PC-9 (cell line): Measurements from ENCODE around the gene NSD2. TPM values are rescaled to one million over a fixed set of nuclear protein-coding genes. Genes with fewer than 3 reads are reported as not detected.

Experiments
- BruUV-seq: library from RNA; stranded (reverse); fragments of 400-500 nt; replicated peaks from 2 replicates; lab custom pipeline; 2021; lab: Mats Ljungman, UMichigan
- CTCF ChIA-PET: fragments of 300-600 bp; sonication (Branson Sonifier 250); formaldehyde crosslinking; loops from one replicate; lab custom pipeline; 2022; ENCODE audit warnings: antibody characterized with exemption; lab: Charles Lee
- POLR2A ChIA-PET: fragments of 300-600 bp; sonication (Branson Sonifier 250); formaldehyde crosslinking; loops from one replicate; lab custom pipeline; 2022; ENCODE audit warnings: antibody characterized with exemption; ENCODE audit not compliant: unreplicated experiment; lab: Charles Lee
- DNase-seq, 2 experiments: peaks; one replicate each; pipeline versions ENCODE4 v3.0.0 to v3.0.0-alpha.2; 2015 to 2022; ENCODE audit warnings: mixed read lengths in 1 of 2
- H2AFZ ChIP-seq: fragments of 200-600 bp; sonication (generic); 2 replicates; pipeline ENCODE4 v1.8.1; 2017; ENCODE audit warnings: antibody characterized with exemption
- H3F3A ChIP-seq: fragments of 200-600 bp; sonication (generic); 2 replicates; pipeline ENCODE4 v1.8.1; 2017; ENCODE audit warnings: antibody characterized with exemption, mild to moderate bottlenecking, low read depth; ENCODE audit not compliant: insufficient read depth
- H3K27ac ChIP-seq: fragments of 200-600 bp; sonication (generic); 2 replicates; pipeline ENCODE4 v1.6.1; 2016; ENCODE audit warnings: mixed run types
- H3K27me3 ChIP-seq: fragments of 200-600 bp; sonication (generic); 2 replicates; pipeline ENCODE4 v1.6.1; 2016; ENCODE audit warnings: low read depth, mixed run types; ENCODE audit not compliant: insufficient read depth
- H3K36me3 ChIP-seq: fragments of 200-600 bp; sonication (generic); 2 replicates; pipeline ENCODE4 v1.6.1; 2016; ENCODE audit warnings: low read depth, mixed run types
- H3K4me1 ChIP-seq: fragments of 200-600 bp; sonication (generic); replicated peaks from 2 replicates; pipeline ENCODE4 v1.6.1; 2016; ENCODE audit warnings: mixed run types; ENCODE audit not compliant: insufficient read depth
- H3K4me2 ChIP-seq: fragments of 200-600 bp; sonication (generic); 2 replicates; pipeline ENCODE4 v1.6.1; 2017; ENCODE audit warnings: mixed run types
- H3K4me3 ChIP-seq: fragments of 200-600 bp; sonication (generic); 2 replicates; pipeline ENCODE4 v1.6.1; 2016; ENCODE audit warnings: mixed run types
- H3K79me2 ChIP-seq: fragments of 200-600 bp; sonication (generic); 2 replicates; pipeline ENCODE4 v1.6.1; 2017; ENCODE audit warnings: low read depth, mixed run types
- H3K9me2 ChIP-seq: fragments of 200-600 bp; sonication (generic); 2 replicates; pipeline ENCODE4 v1.8.1; 2017; ENCODE audit warnings: mild to moderate bottlenecking; ENCODE audit not compliant: insufficient read depth
- H3K9me3 ChIP-seq: fragments of 200-600 bp; sonication (generic); 2 replicates; pipeline ENCODE4 v1.8.1; 2016; ENCODE audit warnings: low read depth; ENCODE audit not compliant: insufficient read depth
- H4K20me1 ChIP-seq: fragments of 200-600 bp; sonication (generic); 2 replicates; pipeline ENCODE4 v1.8.1; 2017; ENCODE audit not compliant: insufficient read depth
- EZH2 ChIP-seq: fragments of 200-600 bp; sonication (generic); IDR thresholded peaks from 2 replicates; pipeline ENCODE4 v1.8.0; 2017; ENCODE audit warnings: antibody characterized with exemption, low read depth
- intact Hi-C: fragments of 100-400 bp; cut with micrococcal nuclease; formaldehyde crosslinking; loops from one replicate; pipeline ENCODE4 v1.10.0; 2022; ENCODE audit not compliant: unreplicated experiment
- total RNA-seq: library from RNA; stranded (reverse); gene quantifications from 2 replicates; pipeline ENCODE4 v1.2.3, GENCODE V29; 2021
- TF ChIP-seq, protein P1 (sequence below): fragments of 200-600 bp; sonication (generic); conservative IDR thresholded peaks from 2 replicates; pipeline ENCODE4 v1.6.1; 2017; ENCODE audit warnings: mixed run types, antibody characterized with exemption, mild to moderate bottlenecking, moderate library complexity

NSD2 gene
- total RNA-seq, 1 experiment from 2014 or later: 176 TPM

DNA sequence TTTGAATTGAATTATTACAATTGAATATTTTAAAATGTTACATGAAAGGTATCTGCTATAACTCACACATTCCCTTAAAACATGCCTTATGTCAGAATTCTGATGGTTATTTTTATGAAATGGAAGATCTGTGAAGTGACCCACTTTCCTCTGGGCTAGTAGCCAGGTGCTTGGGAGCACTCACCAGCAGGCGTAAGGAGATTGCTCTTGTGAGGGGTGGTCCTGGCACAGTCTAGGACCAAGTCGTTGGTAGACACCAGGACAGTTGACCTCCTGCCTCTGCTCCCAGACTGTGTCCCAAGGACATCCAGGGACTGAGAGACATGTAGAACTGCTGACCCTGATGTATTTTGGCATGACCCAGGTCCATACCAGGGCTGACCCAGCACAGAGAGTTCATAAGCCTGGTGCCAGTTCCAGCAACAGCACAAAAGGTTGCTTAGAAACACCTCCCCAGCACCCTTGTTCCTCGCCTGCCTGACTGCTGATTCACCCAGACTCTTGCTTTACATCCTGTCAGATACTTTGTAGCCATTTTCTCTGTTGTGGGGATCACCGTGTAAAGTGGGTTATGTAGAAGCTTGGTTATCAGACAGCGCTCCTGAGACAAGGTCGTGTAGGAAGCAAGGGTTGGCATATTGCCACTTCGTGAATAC is 89.1 kb downstream of the NSD2 start:
- Histone ChIP-seq H3K9me2 (no peaks in the 10 kb centered on the region), H3F3A (peaks cover 8% of the 10 kb centered on the region; the same call in 1 of the 2 replicates), H3K36me3 (peaks cover 12% of the 10 kb centered on the region), H2AFZ (no peak overlapping the region), H3K4me1 (no peaks in the 10 kb centered on the region), H3K9me3 (no peaks in the 10 kb centered on the region), H3K4me3 (no peak overlapping the region), H3K27ac (no peak overlapping the region), H3K79me2 (no peaks in the 10 kb centered on the region), H4K20me1 (no peaks in the 10 kb centered on the region), H3K4me2 (no peak overlapping the region), H3K27me3 (no peaks in the 10 kb centered on the region)
- POLR2A ChIA-PET: no interaction called here
- DNase-seq: no peak
- BruUV-seq: no TSS peak
- no peak for TF ChIP-seq EZH2
- TF ChIP-seq, protein P1, sequence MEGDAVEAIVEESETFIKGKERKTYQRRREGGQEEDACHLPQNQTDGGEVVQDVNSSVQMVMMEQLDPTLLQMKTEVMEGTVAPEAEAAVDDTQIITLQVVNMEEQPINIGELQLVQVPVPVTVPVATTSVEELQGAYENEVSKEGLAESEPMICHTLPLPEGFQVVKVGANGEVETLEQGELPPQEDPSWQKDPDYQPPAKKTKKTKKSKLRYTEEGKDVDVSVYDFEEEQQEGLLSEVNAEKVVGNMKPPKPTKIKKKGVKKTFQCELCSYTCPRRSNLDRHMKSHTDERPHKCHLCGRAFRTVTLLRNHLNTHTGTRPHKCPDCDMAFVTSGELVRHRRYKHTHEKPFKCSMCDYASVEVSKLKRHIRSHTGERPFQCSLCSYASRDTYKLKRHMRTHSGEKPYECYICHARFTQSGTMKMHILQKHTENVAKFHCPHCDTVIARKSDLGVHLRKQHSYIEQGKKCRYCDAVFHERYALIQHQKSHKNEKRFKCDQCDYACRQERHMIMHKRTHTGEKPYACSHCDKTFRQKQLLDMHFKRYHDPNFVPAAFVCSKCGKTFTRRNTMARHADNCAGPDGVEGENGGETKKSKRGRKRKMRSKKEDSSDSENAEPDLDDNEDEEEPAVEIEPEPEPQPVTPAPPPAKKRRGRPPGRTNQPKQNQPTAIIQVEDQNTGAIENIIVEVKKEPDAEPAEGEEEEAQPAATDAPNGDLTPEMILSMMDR: no peak
- intact Hi-C loops: no loop called here
- CTCF ChIA-PET: no interaction called here

DNA sequence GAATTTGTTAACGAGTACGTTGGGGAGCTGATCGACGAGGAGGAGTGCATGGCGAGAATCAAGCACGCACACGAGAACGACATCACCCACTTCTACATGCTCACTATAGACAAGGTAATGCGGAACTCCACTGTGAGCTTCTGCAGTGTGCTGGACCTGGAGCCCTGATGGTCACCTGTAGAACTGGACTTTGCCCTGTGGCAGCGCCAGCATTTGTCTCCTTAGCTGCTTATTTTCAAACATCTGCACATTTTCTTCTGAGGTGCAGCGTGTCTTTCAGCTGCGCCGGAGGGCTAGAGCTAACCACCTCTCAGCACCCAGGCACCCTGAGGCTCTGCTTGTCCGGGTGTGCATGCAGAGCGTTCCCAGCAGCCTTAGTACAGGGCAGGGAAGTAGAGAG is 89.8 kb downstream of the NSD2 start:
- CTCF ChIA-PET: no interaction called here
- Histone ChIP-seq H3K79me2 (no peaks in the 10 kb centered on the region), H3K4me2 (no peak overlapping the region)

DNA sequence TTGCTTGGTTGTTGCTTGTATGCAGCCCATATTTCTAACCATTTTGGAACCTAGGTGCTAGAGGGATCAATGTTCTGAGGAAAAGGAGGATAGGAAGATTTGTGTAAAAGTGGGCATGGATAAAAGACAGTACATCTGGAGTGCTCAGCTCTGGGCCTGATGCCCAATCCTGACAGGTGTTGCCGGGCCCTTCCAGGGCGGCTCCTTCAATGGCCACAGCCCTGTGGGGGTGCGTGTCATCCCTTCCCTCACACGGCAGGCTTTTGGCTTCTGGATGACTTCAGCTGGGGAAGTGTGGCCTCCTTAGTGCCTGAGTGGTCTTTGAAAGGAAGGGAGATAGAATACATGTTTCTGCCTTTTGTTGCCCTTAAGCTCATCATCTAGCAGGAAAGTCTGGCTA is 90.4 kb downstream of the NSD2 start:
- H3K9me2 ChIP-seq: no peaks in the 10 kb centered on the region
- H3K27ac ChIP-seq: no peak overlapping the region
- no peaks in the 10 kb centered on the region for H3K27me3 ChIP-seq
- ChIA-PET CTCF (no interaction called here), POLR2A (interaction anchor here (0.6 kb wide), 1 partner anchor 1922 kb away, joined by 3 read pairs; no protein-coding TSS in a partner anchor)
- intact Hi-C loops: no loop called here
- peaks cover 12% of the 10 kb centered on the region for H3K36me3 ChIP-seq
- H3K4me3 ChIP-seq: no peak overlapping the region
- H3K79me2 ChIP-seq: no peaks in the 10 kb centered on the region
- no peaks in the 10 kb centered on the region for H3K4me1 ChIP-seq
- BruUV-seq: no TSS peak
- 0 out of 2 replicates have a peak, but pooled peaks cover 5% of the 10 kb centered on the region for H3F3A ChIP-seq
- no peak for DNase-seq
- no peaks in the 10 kb centered on the region for H3K9me3 ChIP-seq
- no peak for TF ChIP-seq EZH2
- TF ChIP-seq, protein P1: no peak
- no peak overlapping the region for H3K4me2 ChIP-seq
- no peak overlapping the region for H2AFZ ChIP-seq
- H4K20me1 ChIP-seq: no peaks in the 10 kb centered on the region

More for the DNA sequence above, 89.8 kb downstream of the NSD2 start:
- no peak overlapping the region for H3K4me3 ChIP-seq
- H3K36me3 ChIP-seq: peaks cover 12% of the 10 kb centered on the region
- H3K27ac ChIP-seq: no peak overlapping the region
- TF ChIP-seq, protein P1: no peak
- no peak for TF ChIP-seq EZH2
- H3K9me2 ChIP-seq: no peaks in the 10 kb centered on the region
- no TSS peak for BruUV-seq
- H3K27me3 ChIP-seq: no peaks in the 10 kb centered on the region
- 0 out of 2 replicates have a peak, but pooled peaks cover 5% of the 10 kb centered on the region for H3F3A ChIP-seq
- DNase-seq: no peak
- no peaks in the 10 kb centered on the region for H4K20me1 ChIP-seq
- no peak overlapping the region for H2AFZ ChIP-seq
- no peaks in the 10 kb centered on the region for H3K4me1 ChIP-seq
- no peaks in the 10 kb centered on the region for H3K9me3 ChIP-seq
- intact Hi-C loops: no loop called here
- POLR2A ChIA-PET: no interaction called here
